DND-41 (cell line): Measurements from ENCODE around the gene FNDC3B.

ENCODE experiments used
- ATAC-seq: fragments of 200-7000 bp; cut with Tn5 transposase; 3 replicates; pipeline ENCODE4 v1.9.1; 2021; ENCODE audit warnings: low read depth; ENCODE audit not compliant: insufficient read depth
- DNase-seq: peaks from one replicate; pipeline ENCODE4 v3.0.0-alpha.2; 2020
- H2AFZ ChIP-seq: 2 replicates; pipeline ENCODE4 v1.6.0; 2012; ENCODE audit warnings: low read depth, low read length
- H3K27ac ChIP-seq: 2 replicates; pipeline ENCODE4 v1.5.1; 2012; ENCODE audit warnings: low read length, inconsistent platforms
- H3K27me3 ChIP-seq: fragments of 200-600 bp; sonication (generic); 2 replicates; pipeline ENCODE4 v1.6.0; 2012; ENCODE audit warnings: low read length, mild to moderate bottlenecking, inconsistent platforms; ENCODE audit not compliant: insufficient read depth, poor library complexity
- H3K36me3 ChIP-seq: 2 replicates; pipeline ENCODE4 v1.5.1; 2012; ENCODE audit warnings: low read length, inconsistent platforms; ENCODE audit not compliant: insufficient read depth
- H3K4me1 ChIP-seq: 2 replicates; pipeline ENCODE4 v1.5.1; 2012; ENCODE audit warnings: mild to moderate bottlenecking, low read length; ENCODE audit not compliant: insufficient read depth
- H3K4me2 ChIP-seq: 2 replicates; pipeline ENCODE4 v1.6.0; 2012; ENCODE audit warnings: mild to moderate bottlenecking, moderate library complexity, low read length, inconsistent platforms; ENCODE audit not compliant: insufficient read depth
- H3K4me3 ChIP-seq, 2 experiments: fragments of 200-600 bp in 1 of 2; shearing (Covaris generic) in 1 of 2; 2 replicates each; pipeline ENCODE4 v1.5.1; 2012 to 2016; ENCODE audit warnings: inconsistent platforms in 2 of 2, low read length in 2 of 2, mild to moderate bottlenecking in 2 of 2, low read depth in 1 of 2, moderate library complexity in 1 of 2
- H3K79me2 ChIP-seq: 2 replicates; pipeline ENCODE4 v1.6.0; 2012; ENCODE audit warnings: low read length, inconsistent platforms; ENCODE audit not compliant: insufficient read depth
- H3K9ac ChIP-seq: 2 replicates; pipeline ENCODE4 v1.6.0; 2012; ENCODE audit warnings: low read depth, mild to moderate bottlenecking, inconsistent platforms, low read length, moderate library complexity
- H3K9me3 ChIP-seq: 2 replicates; pipeline ENCODE4 v1.5.1; 2012; ENCODE audit warnings: low read length, moderate library complexity, mild to moderate bottlenecking, inconsistent platforms; ENCODE audit not compliant: insufficient read depth, severe bottlenecking
- H4K20me1 ChIP-seq: 2 replicates; pipeline ENCODE4 v1.6.0; 2012; ENCODE audit warnings: low read length; ENCODE audit not compliant: insufficient read depth
- EZH2 ChIP-seq: IDR thresholded peaks from 3 replicates; pipeline ENCODE4 v1.6.1; 2012; ENCODE audit warnings: borderline replicate concordance, low read depth, mild to moderate bottlenecking, moderate library complexity, low read length, inconsistent platforms; ENCODE audit not compliant: severe bottlenecking
- TF ChIP-seq, protein P1 (sequence below): IDR thresholded peaks from 2 replicates; pipeline ENCODE4 v1.5.1; 2012; ENCODE audit warnings: borderline replicate concordance, low read length, moderate library complexity, mild to moderate bottlenecking; ENCODE audit not compliant: poor library complexity, severe bottlenecking; ENCODE audit errors: extremely low read depth

FNDC3B gene

GRCh38 chr3:172263781-172264486 is 224.6 kb downstream of the FNDC3B start:
- H4K20me1 ChIP-seq, result no peaks in the 10 kb centered on the region
- H3K4me2 ChIP-seq, result no peak overlapping the region
- H2AFZ ChIP-seq, result no peak overlapping the region
- no peak for DNase-seq
- H3K36me3 ChIP-seq, result no peaks in the 10 kb centered on the region
- TF ChIP-seq, protein P1, sequence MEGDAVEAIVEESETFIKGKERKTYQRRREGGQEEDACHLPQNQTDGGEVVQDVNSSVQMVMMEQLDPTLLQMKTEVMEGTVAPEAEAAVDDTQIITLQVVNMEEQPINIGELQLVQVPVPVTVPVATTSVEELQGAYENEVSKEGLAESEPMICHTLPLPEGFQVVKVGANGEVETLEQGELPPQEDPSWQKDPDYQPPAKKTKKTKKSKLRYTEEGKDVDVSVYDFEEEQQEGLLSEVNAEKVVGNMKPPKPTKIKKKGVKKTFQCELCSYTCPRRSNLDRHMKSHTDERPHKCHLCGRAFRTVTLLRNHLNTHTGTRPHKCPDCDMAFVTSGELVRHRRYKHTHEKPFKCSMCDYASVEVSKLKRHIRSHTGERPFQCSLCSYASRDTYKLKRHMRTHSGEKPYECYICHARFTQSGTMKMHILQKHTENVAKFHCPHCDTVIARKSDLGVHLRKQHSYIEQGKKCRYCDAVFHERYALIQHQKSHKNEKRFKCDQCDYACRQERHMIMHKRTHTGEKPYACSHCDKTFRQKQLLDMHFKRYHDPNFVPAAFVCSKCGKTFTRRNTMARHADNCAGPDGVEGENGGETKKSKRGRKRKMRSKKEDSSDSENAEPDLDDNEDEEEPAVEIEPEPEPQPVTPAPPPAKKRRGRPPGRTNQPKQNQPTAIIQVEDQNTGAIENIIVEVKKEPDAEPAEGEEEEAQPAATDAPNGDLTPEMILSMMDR, result no peak
- no peak for TF ChIP-seq EZH2
- no peak overlapping the region for H3K4me3 ChIP-seq
- no peaks in the 10 kb centered on the region for H3K79me2 ChIP-seq
- H3K9ac ChIP-seq, result no peak overlapping the region
- no peaks in the 10 kb centered on the region for H3K4me1 ChIP-seq
- ATAC-seq, result no peak
- H3K27me3 ChIP-seq, result no peaks in the 10 kb centered on the region
- no peaks in the 10 kb centered on the region for H3K9me3 ChIP-seq
- no peak overlapping the region for H3K27ac ChIP-seq

GRCh38 chr3:172266103-172266502 is 226.7 kb downstream of the FNDC3B start:
- Histone ChIP-seq H3K9me3 (no peaks in the 10 kb centered on the region), H3K9ac (no peak overlapping the region), H2AFZ (no peak overlapping the region), H3K36me3 (no peaks in the 10 kb centered on the region), H3K79me2 (no peaks in the 10 kb centered on the region), H3K4me3 (no peak overlapping the region), H3K4me1 (no peaks in the 10 kb centered on the region), H3K4me2 (no peak overlapping the region), H3K27me3 (no peaks in the 10 kb centered on the region), H4K20me1 (no peaks in the 10 kb centered on the region), H3K27ac (no peak overlapping the region)
- DNase-seq (no peak), ATAC-seq (no peak)
- TF ChIP-seq EZH2, result no peak
- TF ChIP-seq, protein P1, result no peak

- H4K20me1 ChIP-seq, result no peaks in the 10 kb centered on the region
- H3K79me2 ChIP-seq, result no peaks in the 10 kb centered on the region
- H3K4me2 ChIP-seq, result no peak overlapping the region
Measured at GRCh38 chr3:172268425-172268824, 229.0 kb downstream of the FNDC3B start.

More at GRCh38 chr3:172268425-172268824, 229.0 kb downstream of the FNDC3B start:
- DNase-seq (no peak), ATAC-seq (no peak)
- no peak overlapping the region for H3K4me3 ChIP-seq
- H3K27me3 ChIP-seq, result no peaks in the 10 kb centered on the region
- H3K27ac ChIP-seq, result no peak overlapping the region
- H2AFZ ChIP-seq, result no peak overlapping the region
- H3K4me1 ChIP-seq, result no peaks in the 10 kb centered on the region
- no peaks in the 10 kb centered on the region for H3K36me3 ChIP-seq
- TF ChIP-seq, protein P1, result no peak
- TF ChIP-seq EZH2, result no peak
- H3K9ac ChIP-seq, result no peak overlapping the region
- H3K9me3 ChIP-seq, result no peaks in the 10 kb centered on the region
